Keratinocyte (primary cell): Measurements from ENCODE around the gene SNX15. TPM values are rescaled to one million over a fixed set of nuclear protein-coding genes. Genes with fewer than 3 reads are reported as not detected.

Experiments used
- DNase-seq: peaks from one replicate; pipeline ENCODE4 v3.0.0-alpha.2; 2011; ENCODE audit warnings: low read depth, missing footprints, low spot score
- FAIRE-seq: peaks from 2 replicates; lab custom pipeline; 2011; peaks lifted over from hg19 to GRCh38; lab: Jason Lieb, UNC
- H2AFZ ChIP-seq: 2 replicates; pipeline ENCODE4 v1.6.0; 2012; ENCODE audit warnings: low read length, control low read depth, inconsistent platforms; ENCODE audit not compliant: control insufficient read depth
- H3K27ac ChIP-seq: 2 replicates; pipeline ENCODE4 v1.5.1; 2011; ENCODE audit warnings: low read length; ENCODE audit not compliant: control insufficient read depth, insufficient read depth
- H3K27me3 ChIP-seq: 3 replicates; pipeline ENCODE4 v1.6.0; 2011; ENCODE audit warnings: low read length; ENCODE audit not compliant: control insufficient read depth, insufficient read depth; ENCODE audit errors: extremely low read depth
- H3K36me3 ChIP-seq, 2 experiments: 2 replicates in 1 of 2; 3 replicates in 1 of 2; pipeline ENCODE4 v1.5.1; 2011; ENCODE audit warnings: low read length in 2 of 2, mild to moderate bottlenecking in 1 of 2; ENCODE audit not compliant: control insufficient read depth in 2 of 2, insufficient read depth in 2 of 2; ENCODE audit errors: extremely low read depth in 1 of 2
- H3K4me1 ChIP-seq: 3 replicates; pipeline ENCODE4 v1.5.1; 2011; ENCODE audit warnings: low read length; ENCODE audit not compliant: control insufficient read depth, insufficient read depth; ENCODE audit errors: extremely low read depth
- H3K4me2 ChIP-seq: 3 replicates; pipeline ENCODE4 v1.6.0; 2011; ENCODE audit warnings: low read depth, low read length; ENCODE audit not compliant: control insufficient read depth, insufficient read depth; ENCODE audit errors: extremely low read depth
- H3K4me3 ChIP-seq, 3 experiments: fragments of 200-600 bp in 1 of 3; sonication (generic) in 1 of 3; 2 replicates in 2 of 3; 3 replicates in 1 of 3; pipeline ENCODE4 v1.5.1; 2011 to 2016; ENCODE audit warnings: low read length in 3 of 3, mild to moderate bottlenecking in 3 of 3, control low read depth in 2 of 3, inconsistent platforms in 1 of 3, low read depth in 1 of 3, mixed read lengths in 1 of 3, mixed run types in 1 of 3, moderate library complexity in 1 of 3; ENCODE audit not compliant: control insufficient read depth in 2 of 3, insufficient read depth in 2 of 3; ENCODE audit errors: extremely low read depth in 1 of 3
- H3K79me2 ChIP-seq: 2 replicates; pipeline ENCODE4 v1.6.0; 2012; ENCODE audit warnings: low read length; ENCODE audit not compliant: control insufficient read depth, insufficient read depth
- H3K9ac ChIP-seq: 3 replicates; pipeline ENCODE4 v1.6.0; 2011; ENCODE audit warnings: low read length; ENCODE audit not compliant: control insufficient read depth, insufficient read depth; ENCODE audit errors: extremely low read depth
- H3K9me1 ChIP-seq: 3 replicates; pipeline ENCODE4 v1.6.0; 2011; ENCODE audit warnings: low read length; ENCODE audit not compliant: control insufficient read depth, insufficient read depth; ENCODE audit errors: extremely low read depth
- H3K9me3 ChIP-seq: 2 replicates; pipeline ENCODE4 v1.5.1; 2012; ENCODE audit warnings: low read depth, low read length; ENCODE audit not compliant: control insufficient read depth
- H4K20me1 ChIP-seq: 3 replicates; pipeline ENCODE4 v1.6.0; 2011; ENCODE audit warnings: low read length; ENCODE audit not compliant: control insufficient read depth, insufficient read depth; ENCODE audit errors: extremely low read depth
- CTCF ChIP-seq, 3 experiments: IDR thresholded peaks in 1 of 3; conservative IDR thresholded peaks in 1 of 3; optimal IDR thresholded peaks in 1 of 3; 2 replicates in 2 of 3; 3 replicates in 1 of 3; pipeline versions ENCODE3 to v1.5.1; 2011; ENCODE audit warnings: low read length in 3 of 3, mild to moderate bottlenecking in 3 of 3, moderate library complexity in 2 of 3, control low read depth in 1 of 3, inconsistent platforms in 1 of 3; ENCODE audit not compliant: insufficient read depth in 2 of 3; ENCODE audit errors: extremely low read depth in 1 of 3
- EZH2 ChIP-seq: IDR thresholded peaks from one replicate; pipeline ENCODE4 v1.6.1; 2012; ENCODE audit warnings: inconsistent platforms, mild to moderate bottlenecking, low read length, moderate library complexity
- dilution Hi-C: fragments of 300-500 bp; cut with MboI; formaldehyde crosslinking; loops from one replicate; pipeline ENCODE4 v1.7.0; 2020; ENCODE audit warnings: low sequenced_read_pairs; ENCODE audit not compliant: extremely low pct_ligation_motif_present
- polyA plus RNA-seq, 5 experiments: library from polyadenylated mRNA; depleted of rRNA in 3 of 5; stranded (reverse) in 3 of 5; stranded (forward) in 1 of 5; unstranded in 1 of 5; fragments of >200 nt; gene quantifications; 1 replicate in 1 of 5; 2 replicates in 3 of 5; 3 replicates in 1 of 5; pipeline versions ENCODE4 v1.2.1 to v1.2.3, GENCODE V29; 2011 to 2012; ENCODE audit warnings: missing spikeins in 2 of 5, low read depth in 1 of 5, low replicate concordance in 1 of 5

SNX15 gene
- polyA plus RNA-seq, 1 donor (not counting 4 experiments of a cell fraction or from before 2014, with no cell fraction given): 1.8 TPM

DNA sequence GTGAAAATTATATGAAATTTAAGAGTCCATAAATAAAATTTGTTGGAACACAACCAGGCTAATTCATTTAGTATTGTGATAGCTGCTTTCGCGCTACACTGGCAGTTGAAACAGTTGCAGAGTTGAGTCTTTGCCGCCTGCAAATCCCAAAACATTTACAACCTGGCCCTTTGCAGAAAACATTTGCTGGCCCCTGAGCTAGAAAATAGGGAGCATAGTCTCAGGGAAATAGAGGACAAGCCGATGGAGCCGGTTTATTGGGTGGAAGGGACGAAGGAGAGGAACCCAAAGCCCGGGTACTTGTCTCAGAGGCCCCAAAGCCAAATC is 13.2 kb downstream of the SNX15 start:
- Histone ChIP-seq H3K27ac (peak overlapping the region; percentile 79), H3K4me3 (peak overlapping the region; percentile 60 to 76 (median 70)), H3K36me3 (peaks cover 3 to 14% of the 10 kb centered on the region in 2 experiments), H3K4me2 (peak overlapping the region; percentile 89), H3K9ac (peak overlapping the region; percentile 81), H3K9me3 (no peaks in the 10 kb centered on the region), H3K79me2 (peaks cover 5% of the 10 kb centered on the region), H4K20me1 (no peaks in the 10 kb centered on the region), H3K27me3 (no peaks in the 10 kb centered on the region), H3K9me1 (no peaks in the 10 kb centered on the region), H2AFZ (peak overlapping the region; percentile 76), H3K4me1 (peaks cover 18% of the 10 kb centered on the region)
- TF ChIP-seq EZH2 (no peak), CTCF (optimal IDR thresholded peaks at IDR 0.05 in 1 of 3, IDR thresholded peaks at IDR 0.05 in 1 of 3, conservative IDR thresholded peaks at IDR 0.05 in 1 of 3; ENCODE audit: extremely low read depth in 1 of 3, insufficient read depth in 2 of 3, low read length in 3 of 3) (no peak)
- FAIRE-seq (peak; percentile 51), DNase-seq (no peak)
- dilution Hi-C loops: no loop called here

GRCh38 chr11:65040847-65041622 is 13.8 kb downstream of the SNX15 start, which contains the start of gene SAC3D1:
Gene SAC3D1, plus strand, starts transcription at chr11:65041210. Its CDS starts 83 bp downstream, at chr11:65041293.
- DNase-seq (peak; percentile 46), FAIRE-seq (no peak)
- Histone ChIP-seq H3K79me2 (peaks cover 5% of the 10 kb centered on the region), H3K36me3 (peaks cover 3 to 8% of the 10 kb centered on the region in 2 experiments), H3K9ac (peak within 1 kb of the TSS; percentile 81), H3K9me3 (no peaks in the 10 kb centered on the region), H3K4me1 (peaks cover 18% of the 10 kb centered on the region), H2AFZ (peak within 1 kb of the TSS; percentile 89), H3K4me2 (peak within 1 kb of the TSS; percentile 89), H3K27me3 (no peaks in the 10 kb centered on the region), H3K9me1 (no peaks in the 10 kb centered on the region), H4K20me1 (no peaks in the 10 kb centered on the region), H3K27ac (peak within 1 kb of the TSS; percentile 79), H3K4me3 (peak within 1 kb of the TSS; percentile 60 to 76 (median 70))
- TF ChIP-seq CTCF (optimal IDR thresholded peaks at IDR 0.05 in 1 of 3, IDR thresholded peaks at IDR 0.05 in 1 of 3, conservative IDR thresholded peaks at IDR 0.05 in 1 of 3; ENCODE audit: extremely low read depth in 1 of 3, insufficient read depth in 2 of 3, low read length in 3 of 3) (no peak), EZH2 (no peak)
- dilution Hi-C loops: no loop called here
